WI38 (cell line): ENCODE measurements around the gene FIS1.

Source experiments
- H3K4me3 ChIP-seq: 2 replicates; pipeline ENCODE4 v1.5.1; 2011; ENCODE audit warnings: low read depth, mild to moderate bottlenecking, control low read depth, low read length
- CTCF ChIP-seq: IDR thresholded peaks from 2 replicates; pipeline ENCODE4 v1.5.1; 2012; ENCODE audit warnings: low read depth, mild to moderate bottlenecking, control low read depth, low read length

FIS1 gene

GRCh38 chr7:101239191-101239950, 5.5 kb downstream of the FIS1 start:
- TF ChIP-seq CTCF: no peak

GRCh38 chr7:101238226-101239182, 6.4 kb downstream of the FIS1 start:
- H3K4me3 ChIP-seq: no peak overlapping the region
- no peak for TF ChIP-seq CTCF

More at GRCh38 chr7:101239191-101239950, 5.5 kb downstream of the FIS1 start:
- no peak overlapping the region for H3K4me3 ChIP-seq

- TF ChIP-seq CTCF: no peak
- H3K4me3 ChIP-seq: no peak within 1 kb of the TSS
Observed at GRCh38 chr7:101237206-101238067, 7.4 kb downstream of the FIS1 start, which contains the start of gene CLDN15. TSS of gene CLDN15 (minus strand) at chr7:101237802. CDS start at chr7:101237581, 221 bp downstream.

- no peak overlapping the region for H3K4me3 ChIP-seq
- no peak for TF ChIP-seq CTCF
Observed at GRCh38 chr7:101236292-101236835, 8.5 kb downstream of the FIS1 start.

GRCh38 chr7:101235522-101235921, 9.4 kb downstream of the FIS1 start:
- no peak overlapping the region for H3K4me3 ChIP-seq
- TF ChIP-seq CTCF: no peak

GRCh38 chr7:101235050-101235449, 9.8 kb downstream of the FIS1 start:
- TF ChIP-seq CTCF: no peak
- H3K4me3 ChIP-seq: no peak overlapping the region
